HL-60/S4 (cell line): ENCODE measurements around the gene CATSPER3.

Experiments used
- in situ Hi-C: fragments of 300-500 bp; cut with MboI; formaldehyde crosslinking; loops from 2 replicates; pipeline ENCODE4 v1.14.3; 2022; ENCODE audit warnings: low sequenced_read_pairs

Gene CATSPER3

DNA sequence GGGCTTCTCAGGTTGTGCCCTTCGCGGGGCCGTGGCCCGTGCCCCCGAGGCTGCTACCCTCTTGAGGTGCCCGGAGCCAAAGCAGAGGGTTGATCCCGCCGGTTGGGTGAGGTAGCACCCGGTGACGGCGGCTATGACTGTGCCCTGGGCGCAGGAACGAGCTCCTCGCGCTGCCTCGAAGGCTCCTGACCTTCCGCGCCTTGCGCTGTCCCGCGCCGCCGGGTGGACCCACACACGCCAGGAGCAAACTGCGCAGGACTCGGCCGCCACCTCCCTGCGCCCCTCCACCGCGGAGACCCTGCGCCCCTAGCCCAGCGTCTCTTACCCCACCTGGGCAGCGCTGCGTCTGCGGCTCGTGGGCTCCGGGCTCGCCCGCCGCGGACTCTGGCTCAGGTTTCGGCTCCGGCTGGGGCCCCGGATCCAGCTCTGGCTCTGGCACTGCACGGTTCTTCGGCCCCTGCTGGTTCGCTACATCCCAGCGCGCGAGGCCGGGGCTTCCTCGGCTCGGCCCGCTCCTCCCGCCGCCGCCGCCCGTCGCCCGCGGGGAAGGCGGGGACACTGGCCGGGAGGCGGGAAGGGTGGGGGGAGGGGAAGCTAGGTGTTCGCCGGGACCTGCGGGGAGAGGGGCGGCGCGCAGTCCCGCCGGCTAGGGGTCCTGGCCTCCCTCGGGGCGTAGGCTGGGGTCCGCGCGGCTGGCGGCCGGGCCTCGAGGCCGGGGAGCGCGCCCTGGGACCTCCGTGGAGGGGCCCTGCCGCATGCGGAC, 71.7 kb downstream of the CATSPER3 start:
- in situ Hi-C loops: no loop called here

DNA sequence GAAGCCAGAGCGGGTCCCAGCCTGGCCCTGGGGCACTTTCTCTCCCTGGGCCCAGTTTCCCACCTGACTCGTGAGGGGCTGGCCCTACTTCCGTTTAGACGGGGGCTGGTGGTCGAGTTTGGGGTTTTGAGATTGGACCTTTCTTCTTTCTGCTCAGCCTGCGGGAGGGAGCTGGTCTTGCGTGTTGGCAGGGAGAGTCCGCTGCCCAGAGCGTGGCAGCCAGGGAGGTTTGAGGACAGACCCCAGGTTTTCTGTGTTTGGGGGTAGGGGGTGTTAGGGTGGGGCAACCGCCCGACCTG, 72.3 kb downstream of the CATSPER3 start:
- in situ Hi-C loops: no loop called here

DNA sequence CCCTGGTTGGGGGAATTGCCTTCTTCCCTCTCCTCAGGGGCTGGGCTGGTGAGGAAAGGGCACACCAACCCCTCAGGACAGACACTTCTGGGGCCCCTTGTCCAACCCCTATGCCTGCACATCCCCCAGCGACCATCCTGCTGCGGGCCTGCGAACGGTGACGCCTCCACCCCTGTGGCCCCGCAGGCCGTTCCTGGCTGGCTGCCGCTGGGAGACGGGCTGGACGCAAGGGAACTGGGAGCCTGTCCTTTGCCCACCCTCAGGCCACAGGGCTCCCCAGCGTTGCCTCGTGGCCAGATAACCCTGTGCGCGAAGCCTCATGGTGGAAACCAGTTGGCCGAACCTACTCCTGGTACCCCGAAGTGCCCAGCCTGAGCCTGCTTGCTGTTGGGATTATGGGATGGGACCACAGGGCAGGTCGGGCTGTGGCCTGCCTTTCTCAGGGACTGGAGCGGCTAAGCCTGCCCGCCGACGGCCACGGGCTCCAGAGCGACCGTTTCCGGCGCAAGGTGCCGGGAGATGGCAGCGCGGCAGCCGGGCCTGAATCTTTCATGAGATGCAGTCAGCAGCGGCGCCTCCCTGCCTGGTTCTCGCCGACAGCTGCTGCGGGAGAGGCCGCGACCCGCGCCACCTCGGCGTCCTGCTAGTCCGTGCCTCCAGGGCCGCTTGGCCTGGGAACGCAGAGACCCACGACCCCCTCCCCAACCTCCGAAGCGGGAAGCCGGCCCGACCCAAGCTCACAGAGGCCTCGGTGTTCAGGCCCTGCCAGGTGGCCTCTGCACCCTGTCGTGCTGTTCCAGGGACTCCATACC, 72.8 kb downstream of the CATSPER3 start:
- in situ Hi-C loops: no loop called here

DNA sequence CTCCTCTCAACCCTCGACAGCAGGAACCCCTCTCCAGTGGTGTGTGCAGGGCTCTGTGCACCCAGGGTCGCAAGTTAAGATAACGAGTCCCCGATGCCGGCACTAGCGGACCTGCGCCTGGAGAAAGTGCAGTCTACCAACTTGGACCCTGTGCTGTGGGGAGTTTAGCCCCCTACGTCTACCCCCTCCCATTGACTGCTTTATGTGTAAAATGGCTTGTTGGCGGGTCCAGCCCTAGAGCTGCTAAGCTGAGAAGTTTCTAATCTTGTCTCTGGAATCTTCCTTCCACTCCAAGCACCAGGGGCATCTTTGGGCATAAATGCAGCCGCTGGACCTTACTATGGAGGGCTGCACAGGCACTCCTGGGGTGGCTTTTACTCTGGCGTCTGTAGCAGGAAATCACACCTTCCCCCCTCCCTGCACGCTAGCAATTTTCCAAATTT, 73.5 kb downstream of the CATSPER3 start:
- in situ Hi-C loops: no loop called here

DNA sequence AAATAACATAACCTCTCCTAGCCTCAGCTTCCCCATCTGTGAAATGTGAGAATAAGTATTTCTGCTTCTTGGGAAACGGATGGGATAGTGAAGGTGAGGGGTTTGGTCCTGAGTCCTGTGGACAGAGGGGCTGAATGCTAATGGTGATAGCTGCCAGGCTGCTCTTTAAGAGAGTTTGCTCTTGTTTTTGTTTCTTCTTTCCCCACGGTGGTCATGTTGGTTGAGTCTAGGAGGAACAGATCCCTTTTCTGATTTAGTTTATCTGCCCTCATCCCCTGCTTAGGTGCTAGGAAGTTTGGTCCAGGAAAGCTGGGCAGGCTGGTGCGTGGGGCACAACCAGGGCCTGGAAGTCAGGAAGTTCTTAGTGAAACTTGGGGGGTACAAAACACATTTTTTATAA, 74.0 kb downstream of the CATSPER3 start:
- in situ Hi-C loops: no loop called here

DNA sequence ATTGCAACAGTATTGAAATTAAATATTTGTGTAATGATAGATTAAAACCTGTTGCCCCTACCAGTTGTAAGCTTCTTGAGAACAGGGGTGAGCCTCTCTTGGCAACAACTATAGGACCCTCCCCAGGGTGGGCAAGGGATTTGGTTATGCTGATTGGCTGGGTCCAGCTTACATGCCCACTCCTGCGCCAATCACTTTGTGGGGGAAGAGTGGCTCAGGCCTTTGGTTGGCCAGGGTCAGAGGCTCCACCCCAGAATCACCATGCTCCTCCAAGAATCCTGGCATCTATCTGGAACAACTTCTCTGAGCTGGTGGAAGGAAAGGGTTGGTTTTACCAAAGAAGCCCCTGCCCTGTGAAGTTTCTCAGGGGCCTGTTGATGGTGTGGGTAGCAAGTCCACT, 74.9 kb downstream of the CATSPER3 start:
- in situ Hi-C loops: no loop called here

DNA sequence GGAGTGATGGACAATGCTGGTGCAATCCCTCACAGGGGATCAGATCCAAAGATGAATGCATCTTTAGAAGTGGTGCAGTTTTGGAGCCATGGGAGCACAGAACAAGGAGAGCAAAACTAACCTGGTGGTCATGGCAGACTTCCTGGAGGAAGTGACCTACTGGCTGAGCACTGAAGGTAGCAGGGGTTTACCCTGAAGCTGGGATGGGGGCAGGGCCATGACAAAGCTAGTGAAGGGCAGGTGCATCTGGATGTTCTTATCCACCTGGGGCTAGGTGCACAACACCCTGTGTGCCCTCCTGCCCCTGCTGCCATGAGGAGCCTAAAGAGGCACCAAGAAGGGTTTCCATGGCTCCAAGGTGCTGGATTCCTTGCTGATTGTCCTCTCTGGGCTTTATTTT, 77.8 kb downstream of the CATSPER3 start:
- in situ Hi-C loops: no loop called here

DNA sequence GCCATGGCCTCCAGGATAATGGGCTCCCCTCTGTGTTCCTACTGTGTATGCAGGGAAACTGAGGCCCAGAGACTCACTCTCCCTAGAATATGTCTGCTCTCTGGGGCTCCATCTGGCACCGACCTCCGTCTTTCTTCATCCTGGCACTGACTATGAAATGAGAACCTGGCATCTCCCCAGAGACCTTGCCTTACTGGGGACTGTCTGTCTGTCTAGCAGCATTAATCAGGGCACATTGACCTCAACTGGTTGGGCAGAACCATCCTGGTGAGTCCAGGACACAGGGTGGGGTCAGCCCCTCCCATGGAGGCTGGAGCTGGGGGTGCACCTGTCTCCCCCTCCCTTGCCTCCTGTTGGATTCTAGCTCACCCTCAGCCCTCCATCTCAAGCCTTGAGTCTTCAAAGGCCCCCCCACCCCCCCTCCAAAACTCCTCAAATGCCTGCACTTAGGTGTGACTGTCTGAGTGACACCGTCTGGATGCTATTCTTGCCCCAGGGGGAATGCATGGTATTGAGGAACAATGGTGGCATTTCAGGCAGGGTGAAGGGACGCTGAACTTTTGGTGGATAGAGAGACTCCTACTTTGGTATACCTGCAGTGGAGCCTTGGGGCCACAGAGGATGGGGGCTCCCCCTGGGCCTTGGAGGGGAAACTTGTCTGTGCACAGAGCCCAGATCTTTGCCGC, 79.1 kb downstream of the CATSPER3 start:
- in situ Hi-C loops: no loop called here

DNA sequence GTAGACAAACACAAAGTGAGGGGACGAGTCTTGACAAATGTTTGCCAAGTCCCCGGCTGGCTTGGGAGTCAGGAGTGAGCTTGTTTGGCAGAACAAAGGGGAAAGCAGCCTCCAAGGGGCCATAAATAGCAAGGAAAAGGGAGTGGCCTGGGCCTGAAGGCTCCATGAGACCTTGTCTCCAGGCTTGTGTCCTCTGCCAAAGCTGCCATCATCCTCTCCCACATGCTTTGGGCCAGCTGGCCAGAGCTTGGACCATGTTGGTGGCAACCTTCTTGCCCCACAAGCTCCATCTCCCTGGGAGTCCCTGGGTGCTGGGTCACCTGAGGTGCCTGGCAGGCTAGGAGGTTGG, 79.6 kb downstream of the CATSPER3 start:
- in situ Hi-C loops: no loop called here

DNA sequence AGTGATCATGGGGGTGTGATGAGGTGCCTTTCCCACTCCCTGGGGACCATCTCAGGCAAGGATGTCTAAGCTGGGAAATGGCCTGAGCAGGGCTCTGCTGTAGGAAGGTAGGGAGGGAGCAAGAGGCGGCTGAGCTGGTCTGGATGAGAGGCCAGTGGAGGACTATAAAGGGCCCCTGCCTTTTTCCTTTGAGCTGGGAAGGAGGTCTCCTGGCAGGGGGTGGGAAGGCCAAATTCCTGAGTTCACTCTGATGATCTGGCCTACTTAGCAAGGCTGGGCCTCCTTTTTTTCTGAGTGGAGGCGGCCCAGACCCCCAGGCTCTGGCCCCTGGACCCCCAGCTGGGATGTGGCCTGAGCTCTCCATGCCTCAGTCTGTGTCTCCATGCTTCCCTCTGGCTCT, 80.6 kb downstream of the CATSPER3 start:
- in situ Hi-C loops: no loop called here

DNA sequence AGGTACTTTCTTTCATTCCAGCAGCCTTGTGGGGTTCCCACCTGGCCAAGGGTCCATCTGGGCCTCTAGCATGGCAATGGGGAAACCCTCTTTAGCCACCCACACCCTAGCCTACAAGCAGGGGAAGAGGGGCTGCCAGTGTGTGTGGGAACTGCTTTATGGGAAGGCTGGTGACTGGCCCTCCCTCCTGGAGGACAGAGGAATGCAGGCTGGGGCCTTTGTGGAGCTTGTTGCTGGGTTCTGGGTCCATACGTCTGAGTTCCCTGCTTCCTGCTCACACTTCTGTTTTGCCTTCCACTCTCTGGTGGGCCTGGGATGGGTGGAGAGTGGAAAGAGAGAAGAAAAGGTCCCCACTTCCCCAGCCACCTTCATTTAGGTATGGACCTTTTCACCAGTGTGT, 81.2 kb downstream of the CATSPER3 start:
- in situ Hi-C loops: no loop called here

DNA sequence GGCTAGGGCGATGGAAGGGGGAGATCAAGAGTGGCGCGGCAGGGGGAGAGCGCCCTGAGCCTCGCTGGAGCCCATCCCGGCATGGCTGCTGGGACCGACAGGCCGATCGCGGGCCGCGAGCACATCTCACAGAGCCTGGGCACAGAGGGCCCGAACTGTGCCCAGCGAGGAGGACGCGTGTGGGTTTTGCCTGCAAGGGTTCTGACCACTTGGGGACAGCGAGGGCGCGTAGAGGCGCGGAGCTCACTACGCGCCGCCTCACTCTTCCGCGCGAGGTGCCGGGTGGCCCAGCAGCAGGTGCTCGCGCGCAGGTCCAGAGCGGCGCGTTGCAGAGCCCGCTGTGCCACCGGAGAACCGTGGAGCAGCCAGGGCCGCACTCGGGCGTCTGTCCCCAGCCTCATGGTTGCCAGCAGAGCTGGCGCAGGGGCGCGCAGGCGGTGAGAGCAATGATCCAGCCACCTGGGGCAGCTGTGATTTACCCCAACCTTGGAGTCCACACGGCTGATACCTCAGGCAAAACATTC, 82.6 kb downstream of the CATSPER3 start:
- in situ Hi-C loops: no loop called here

DNA sequence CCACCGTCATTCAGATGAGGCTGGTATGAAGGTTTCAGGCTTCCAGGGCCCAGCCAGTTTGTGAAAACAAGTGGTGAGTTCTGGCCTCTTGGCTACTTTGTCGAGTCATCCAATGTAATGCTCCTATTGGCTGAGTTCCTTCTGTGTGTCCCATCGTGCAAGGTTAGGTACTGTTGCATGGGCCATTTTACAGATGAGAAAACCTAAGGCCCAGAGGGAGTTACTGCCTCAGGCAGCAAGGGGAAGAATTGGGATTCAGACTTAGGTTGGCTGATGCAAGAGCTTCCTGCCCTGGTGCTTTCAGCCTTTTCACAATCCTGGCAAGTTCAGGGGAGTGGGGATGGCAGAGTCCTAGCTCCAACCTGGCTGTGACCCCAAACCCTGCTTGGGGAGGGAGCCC, 83.7 kb downstream of the CATSPER3 start:
- in situ Hi-C loops: no loop called here

DNA sequence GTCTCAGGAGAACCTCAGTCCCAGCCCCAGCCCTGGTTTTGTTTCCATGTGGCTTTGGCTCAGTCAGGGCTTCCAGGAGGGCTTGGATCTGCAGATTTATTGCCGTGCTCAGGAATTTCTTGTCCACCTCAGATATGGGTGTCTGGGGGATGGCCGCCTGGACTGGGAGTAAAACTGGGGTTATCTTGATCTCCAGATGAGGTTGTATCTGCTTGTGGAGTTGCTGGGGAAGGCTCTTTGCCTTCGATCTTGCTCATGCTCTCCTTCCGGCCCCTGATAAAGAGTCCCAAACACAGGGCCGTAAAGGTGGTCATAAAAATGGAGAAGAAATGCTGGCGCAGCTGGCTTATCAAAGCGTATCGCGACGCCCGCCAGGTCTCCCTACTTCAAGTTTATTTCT, 84.2 kb downstream of the CATSPER3 start:
- in situ Hi-C loops: no loop called here

DNA sequence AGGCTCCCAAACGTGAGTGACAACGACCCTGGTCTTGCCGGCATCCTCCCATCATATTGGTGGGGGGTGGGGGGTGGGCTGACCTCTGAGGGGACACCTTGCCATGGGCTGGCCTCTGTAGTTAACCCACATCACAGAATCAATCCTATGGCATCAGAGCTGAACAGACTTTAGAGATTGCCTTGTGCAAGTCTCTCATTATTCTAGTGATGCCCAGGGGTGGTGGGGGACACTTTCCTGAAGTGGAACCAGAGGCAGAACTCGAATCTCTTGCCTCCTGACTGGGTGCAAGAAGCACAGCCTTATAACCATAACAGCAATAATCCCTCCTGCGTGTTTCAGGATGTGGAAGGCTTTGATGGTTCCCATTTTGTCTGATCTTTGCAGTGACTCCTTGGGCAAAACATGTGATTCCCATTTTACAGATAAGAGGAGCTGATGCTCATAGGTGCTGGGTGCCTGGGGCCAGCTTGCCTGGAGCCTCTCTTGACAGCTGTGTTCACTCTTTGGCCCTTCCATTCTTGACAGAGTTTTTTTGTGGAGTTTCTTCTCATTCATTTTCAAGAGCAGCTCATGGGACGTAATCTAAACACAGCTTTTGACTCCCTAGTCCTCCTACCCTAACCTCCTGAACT, 84.9 kb downstream of the CATSPER3 start:
- in situ Hi-C loops: no loop called here

DNA sequence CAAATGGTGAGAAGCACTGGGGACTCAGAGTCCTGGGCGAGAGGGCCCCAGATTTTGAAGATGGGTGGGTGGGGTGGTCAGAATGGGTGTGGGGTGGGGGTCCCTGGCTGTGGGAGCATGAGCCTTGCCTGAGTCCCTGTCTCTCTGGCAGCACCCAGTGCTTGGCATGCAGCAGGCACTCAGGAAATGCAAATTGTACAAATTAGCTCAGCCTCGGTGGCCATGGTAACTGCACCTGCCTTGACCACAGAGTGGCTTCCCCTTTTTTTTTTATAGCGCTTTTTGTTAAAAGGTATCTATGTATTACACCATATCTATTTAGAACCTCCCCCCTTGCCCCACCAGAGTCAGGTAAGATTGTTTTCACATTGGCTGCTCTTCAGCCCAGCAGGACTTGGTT, 85.6 kb downstream of the CATSPER3 start:
- in situ Hi-C loops: no loop called here

DNA sequence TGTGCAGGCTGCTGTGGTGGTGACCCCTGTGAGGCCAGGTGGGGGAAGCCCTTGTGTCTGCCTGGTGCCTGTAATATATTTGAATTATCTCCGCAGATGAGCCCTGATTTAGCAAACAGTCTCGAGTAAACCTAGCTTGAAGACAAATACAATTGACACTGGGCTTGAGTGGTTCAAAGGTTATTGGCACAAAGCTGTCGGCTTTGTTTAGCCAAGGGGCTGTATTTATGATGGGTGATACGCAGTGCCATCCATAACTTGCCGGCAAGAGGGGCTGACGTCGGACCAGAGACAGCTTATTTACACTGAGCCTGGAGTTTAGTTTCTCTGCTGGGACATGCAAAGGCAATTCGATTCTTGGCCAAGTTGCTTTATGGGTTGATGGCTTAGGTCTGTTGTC, 86.3 kb downstream of the CATSPER3 start:
- in situ Hi-C loops: no loop called here

DNA sequence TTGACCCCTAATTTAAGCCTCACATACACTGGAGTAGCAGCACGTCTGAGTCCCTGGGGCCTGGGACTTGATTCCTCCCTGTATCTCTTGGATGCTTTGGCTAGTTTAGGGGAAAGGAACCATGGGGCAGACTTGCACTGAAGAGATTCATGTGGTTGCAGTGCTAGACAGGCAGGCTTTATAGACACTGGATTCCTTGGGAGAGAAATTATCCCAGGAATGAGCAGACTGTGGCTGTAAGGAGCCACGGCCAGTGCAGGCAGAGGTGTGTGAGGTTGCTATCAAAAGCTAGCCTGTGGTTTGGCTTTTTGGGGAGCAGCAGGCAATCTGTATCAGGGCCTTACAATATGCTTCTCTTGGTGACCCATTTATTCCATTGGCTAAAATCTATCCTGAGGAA, 86.8 kb downstream of the CATSPER3 start:
- in situ Hi-C loops: no loop called here

DNA sequence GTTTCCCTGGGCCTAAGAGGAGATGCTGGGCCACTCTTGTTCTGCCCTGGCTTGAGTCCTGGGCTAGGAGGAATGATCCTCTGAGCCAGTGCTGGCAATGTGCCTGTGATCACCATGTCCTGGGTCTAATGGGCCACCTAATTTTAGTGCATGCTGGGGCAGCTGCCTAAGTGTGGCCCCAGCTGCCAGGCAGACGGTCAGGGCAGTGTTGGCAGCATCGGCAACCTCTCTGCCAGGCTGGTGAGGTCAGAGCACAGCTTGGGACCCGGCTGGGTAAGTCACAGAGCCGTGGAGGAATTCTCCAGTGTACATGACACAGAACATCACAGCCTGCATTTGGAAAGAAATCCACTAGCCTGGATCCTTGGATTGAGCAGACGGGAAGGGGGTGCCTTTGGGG, 87.7 kb downstream of the CATSPER3 start:
- in situ Hi-C loops: no loop called here

DNA sequence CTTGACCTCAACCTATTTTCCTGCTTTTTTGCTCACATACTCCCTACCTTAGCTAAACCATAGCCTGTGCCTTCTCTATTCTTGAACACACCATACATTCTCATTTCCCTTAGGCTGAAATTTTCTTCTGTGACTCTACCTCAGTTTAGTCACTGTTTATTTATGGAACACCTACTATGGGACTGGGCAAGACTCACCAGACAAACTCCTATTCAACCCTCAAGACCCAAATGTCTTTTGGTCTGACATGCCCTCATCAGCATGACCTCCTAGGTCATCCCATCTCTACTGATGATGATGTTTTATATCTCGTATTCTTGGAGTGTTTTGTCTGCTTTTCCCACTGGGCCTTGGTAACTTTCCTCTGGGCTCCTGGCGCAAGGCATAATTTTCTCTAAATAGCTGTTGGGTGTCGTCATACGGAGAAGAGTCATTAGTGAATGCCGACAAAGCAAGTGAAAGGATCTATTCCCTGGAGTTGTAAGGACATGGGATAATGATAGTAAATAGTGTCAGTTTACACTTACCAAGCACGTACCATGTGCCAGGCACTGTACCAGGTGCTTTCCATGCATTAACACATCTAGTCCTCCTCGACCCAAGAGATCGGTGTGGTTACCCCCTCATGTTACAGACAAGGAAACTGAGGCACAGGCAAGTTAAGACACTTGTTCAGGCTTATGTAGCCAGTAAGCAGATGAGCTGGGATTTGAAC, 88.8 kb downstream of the CATSPER3 start:
- in situ Hi-C loops: no loop called here

DNA sequence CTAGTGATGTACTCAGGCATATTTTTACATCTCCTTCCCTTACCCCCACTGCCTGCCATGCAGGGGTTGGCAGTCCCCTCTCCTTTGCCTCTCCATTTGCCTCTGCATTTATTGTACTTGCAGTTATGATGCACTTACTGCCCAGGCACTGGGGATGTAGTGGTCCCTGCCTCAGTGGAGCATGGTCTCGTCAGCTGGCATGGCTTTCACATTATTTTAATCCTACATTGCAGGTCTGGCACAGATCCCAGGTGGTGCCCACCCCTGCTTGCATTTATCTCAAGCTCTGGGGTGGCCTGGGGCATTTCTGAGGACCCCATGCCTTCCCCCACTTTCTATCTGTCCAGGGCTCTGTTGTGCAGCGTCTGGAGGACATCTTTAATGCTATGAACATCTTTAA, 89.5 kb downstream of the CATSPER3 start:
- in situ Hi-C loops: no loop called here
